ENCODE measurements around the gene CELF2. TPM values are rescaled to one million over a fixed set of nuclear protein-coding genes. Genes with fewer than 3 reads are reported as not detected.

Gene CELF2
- total RNA-seq, 1 donor = 21.9 TPM

- TF ChIP-seq CTCF (IDR thresholded peaks at IDR 0.05; ENCODE audit: insufficient read depth, low read length) = no peak
- no peak overlapping the region for H3K4me3 ChIP-seq (ENCODE audit: low read depth, low read length)
- DNase-seq (ENCODE audit: low read depth) = no peak
These were observed 135.6 kb downstream of the CELF2 start for GRCh38 chr10:11153245-11153644.

GRCh38 chr10:11153766-11154165 lies 136.1 kb downstream of the CELF2 start:
- no peak for DNase-seq (ENCODE audit: low read depth)
- H3K4me3 ChIP-seq (ENCODE audit: low read depth, low read length) = no peak overlapping the region
- no peak for TF ChIP-seq CTCF (IDR thresholded peaks at IDR 0.05; ENCODE audit: insufficient read depth, low read length)

GRCh38 chr10:11154333-11154732 lies 136.7 kb downstream of the CELF2 start:
- no peak for DNase-seq (ENCODE audit: low read depth)
- TF ChIP-seq CTCF (IDR thresholded peaks at IDR 0.05; ENCODE audit: insufficient read depth, low read length) = no peak
- no peak overlapping the region for H3K4me3 ChIP-seq (ENCODE audit: low read depth, low read length)

GRCh38 chr10:11154849-11155498 lies 137.3 kb downstream of the CELF2 start:
- DNase-seq (ENCODE audit: low read depth) = no peak
- H3K4me3 ChIP-seq (ENCODE audit: low read depth, low read length) = no peak overlapping the region
- TF ChIP-seq CTCF (IDR thresholded peaks at IDR 0.05; ENCODE audit: insufficient read depth, low read length) = no peak

- DNase-seq (ENCODE audit: low read depth) = no peak
- no peak for TF ChIP-seq CTCF (IDR thresholded peaks at IDR 0.05; ENCODE audit: insufficient read depth, low read length)
- no peak overlapping the region for H3K4me3 ChIP-seq (ENCODE audit: low read depth, low read length)
These were observed 138.8 kb downstream of the CELF2 start for GRCh38 chr10:11156480-11156879.

- DNase-seq (ENCODE audit: low read depth) = no peak
These were observed 139.8 kb downstream of the CELF2 start for GRCh38 chr10:11157292-11158076.

More at GRCh38 chr10:11157292-11158076, 139.8 kb downstream of the CELF2 start:
- H3K4me3 ChIP-seq (ENCODE audit: low read depth, low read length) = no peak overlapping the region
- no peak for TF ChIP-seq CTCF (IDR thresholded peaks at IDR 0.05; ENCODE audit: insufficient read depth, low read length)

Data from fibroblast of the aortic adventitia (primary cell).